MCF 10A (cell line): ENCODE data around the gene IL1RAPL2. TPM values are rescaled to one million over a fixed set of nuclear protein-coding genes. Genes with fewer than 3 reads are reported as not detected.

Experiments
- BruUV-seq: library from RNA; stranded (reverse); fragments of 400-500 nt; replicated peaks from 2 replicates; lab custom pipeline; 2021; lab: Mats Ljungman, UMichigan
- CTCF ChIA-PET: fragments of 300-600 bp; sonication (Branson Sonifier 250); formaldehyde crosslinking; extraction: SDS; loops from one replicate; lab custom pipeline; 2021; ENCODE audit warnings: antibody characterized with exemption, inconsistent platforms; lab: Yijun Ruan, JAX
- POLR2A ChIA-PET: fragments of 300-600, 350-650 bp; sonication (Branson Sonifier 250); formaldehyde crosslinking; extraction: SDS; loops from one replicate; lab custom pipeline; 2020; ENCODE audit warnings: antibody characterized with exemption, inconsistent platforms; lab: Yijun Ruan, JAX
- DNase-seq: peaks from one replicate; pipeline ENCODE4 v3.0.0-alpha.2; 2018; ENCODE audit not compliant: unreplicated experiment
- H3K27ac Mint-ChIP-seq: one replicate; pipeline ENCODE4 v1.8.0; 2022; ENCODE audit warnings: mild to moderate bottlenecking, low read depth, mixed read lengths; ENCODE audit not compliant: unreplicated experiment
- H3K27me3 Mint-ChIP-seq: one replicate; pipeline ENCODE4 v1.8.0; 2022; ENCODE audit warnings: mixed read lengths; ENCODE audit not compliant: insufficient read depth, unreplicated experiment
- H3K36me3 Mint-ChIP-seq: one replicate; pipeline ENCODE4 v1.8.0; 2022; ENCODE audit warnings: mild to moderate bottlenecking, moderate library complexity, mixed read lengths; ENCODE audit not compliant: insufficient read depth, unreplicated experiment
- H3K4me1 Mint-ChIP-seq: one replicate; pipeline ENCODE4 v1.8.0; 2022; ENCODE audit warnings: mixed read lengths; ENCODE audit not compliant: insufficient read depth, unreplicated experiment
- H3K4me3 Mint-ChIP-seq: one replicate; pipeline ENCODE4 v1.8.0; 2022; ENCODE audit warnings: mild to moderate bottlenecking, moderate library complexity, mixed read lengths; ENCODE audit not compliant: unreplicated experiment
- H3K9me3 Mint-ChIP-seq: one replicate; pipeline ENCODE4 v1.8.0; 2022; ENCODE audit warnings: mixed read lengths; ENCODE audit not compliant: unreplicated experiment
- CTCF ChIP-seq: fragments of 200-600 bp; IDR thresholded peaks from one replicate; pipeline ENCODE4 v1.8.0; 2022; ENCODE audit warnings: antibody characterized with exemption, mild to moderate bottlenecking; ENCODE audit not compliant: unreplicated experiment
- intact Hi-C: fragments of 100-400 bp; cut with micrococcal nuclease; formaldehyde crosslinking; loops from 2 replicates; pipeline ENCODE4 v1.14.1; 2022
- total RNA-seq: library from RNA; stranded (reverse); gene quantifications from 2 replicates; pipeline ENCODE4 v1.2.3, GENCODE V29; 2022

The IL1RAPL2 gene
- total RNA-seq, 1 experiment from 2014 or later = 4.4 TPM

GRCh38 chrX:105480646-105481310 is 914.8 kb downstream of the IL1RAPL2 start:
- DNase-seq = no peak
- intact Hi-C loops = loop anchor here (5.0 kb wide), 1 partner anchor 168 kb away; no protein-coding TSS in a partner anchor
- no peaks in the 10 kb centered on the region for H3K36me3 Mint-ChIP-seq
- TF ChIP-seq CTCF = no peak
- no TSS peak for BruUV-seq
- CTCF ChIA-PET = interaction anchor here (0.6 kb wide), 1 partner anchor 110 kb away, joined by 3 read pairs; no protein-coding TSS in a partner anchor
- peaks cover 49% of the 10 kb centered on the region for H3K27me3 Mint-ChIP-seq
- H3K4me1 Mint-ChIP-seq = peaks cover 16% of the 10 kb centered on the region
- no peak overlapping the region for H3K27ac Mint-ChIP-seq
- POLR2A ChIA-PET = interaction anchor here (0.6 to 1.9 kb wide), 3 partner anchors 16 to 60 kb away, joined by 3 to 12 read pairs (median 3); no protein-coding TSS in a partner anchor
- H3K4me3 Mint-ChIP-seq = no peak overlapping the region
- H3K9me3 Mint-ChIP-seq = peaks cover 6% of the 10 kb centered on the region

DNA sequence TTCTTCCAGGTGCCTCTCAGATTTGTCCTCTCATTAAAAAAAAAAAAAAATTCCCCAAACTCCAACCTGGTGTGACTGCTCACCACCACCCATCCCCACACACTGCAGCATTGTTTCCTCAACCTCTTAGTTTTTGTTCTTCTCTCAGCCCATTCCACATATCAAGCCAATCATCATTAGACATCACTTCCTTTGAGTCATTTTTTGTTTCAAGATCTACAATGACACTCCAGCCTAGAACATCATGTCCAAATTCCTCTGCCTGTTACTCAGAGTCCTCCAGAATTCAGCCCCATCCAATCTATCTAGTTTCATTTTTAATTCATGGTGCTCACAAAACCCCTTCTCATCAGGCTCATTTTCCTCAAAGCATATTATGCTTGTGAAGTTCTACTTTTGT is 917.0 kb downstream of the IL1RAPL2 start:
- CTCF ChIA-PET = interaction anchor here (0.5 to 1.1 kb wide), 2 partner anchors 10 to 223 kb away, joined by 3 to 4 read pairs; no protein-coding TSS in a partner anchor
- no peaks in the 10 kb centered on the region for H3K36me3 Mint-ChIP-seq
- POLR2A ChIA-PET = interaction anchor here (1.0 kb wide), 1 partner anchor 11 kb away, joined by 3 read pairs; no protein-coding TSS in a partner anchor
- TF ChIP-seq CTCF = no peak
- peaks cover 15% of the 10 kb centered on the region for H3K4me1 Mint-ChIP-seq
- no TSS peak for BruUV-seq
- H3K9me3 Mint-ChIP-seq = peaks cover 10% of the 10 kb centered on the region
- H3K27me3 Mint-ChIP-seq = peaks cover 31% of the 10 kb centered on the region
- intact Hi-C loops = loop anchor here (1.0 to 5.0 kb wide), 2 partner anchors 69 to 171 kb away; no protein-coding TSS in a partner anchor
- peak overlapping the region; percentile 84 for H3K27ac Mint-ChIP-seq
- peak overlapping the region; percentile 13 for H3K4me3 Mint-ChIP-seq
- DNase-seq = peak; percentile 63

- BruUV-seq = no TSS peak
- no peak for TF ChIP-seq CTCF
- no peak for DNase-seq
- H3K27ac Mint-ChIP-seq = no peak overlapping the region
- peaks cover 17% of the 10 kb centered on the region for H3K9me3 Mint-ChIP-seq
- H3K36me3 Mint-ChIP-seq = peaks cover 4% of the 10 kb centered on the region
- no peak overlapping the region for H3K4me3 Mint-ChIP-seq
- H3K27me3 Mint-ChIP-seq = peaks cover 18% of the 10 kb centered on the region
- POLR2A ChIA-PET = interaction anchor here (1.4 kb wide), 1 partner anchor 11 kb away, joined by 3 read pairs; no protein-coding TSS in a partner anchor
- intact Hi-C loops = no loop called here
- CTCF ChIA-PET = no interaction called here
- H3K4me1 Mint-ChIP-seq = peaks cover 6% of the 10 kb centered on the region
Measured at GRCh38 chrX:105488716-105489115, 922.7 kb downstream of the IL1RAPL2 start.

DNA sequence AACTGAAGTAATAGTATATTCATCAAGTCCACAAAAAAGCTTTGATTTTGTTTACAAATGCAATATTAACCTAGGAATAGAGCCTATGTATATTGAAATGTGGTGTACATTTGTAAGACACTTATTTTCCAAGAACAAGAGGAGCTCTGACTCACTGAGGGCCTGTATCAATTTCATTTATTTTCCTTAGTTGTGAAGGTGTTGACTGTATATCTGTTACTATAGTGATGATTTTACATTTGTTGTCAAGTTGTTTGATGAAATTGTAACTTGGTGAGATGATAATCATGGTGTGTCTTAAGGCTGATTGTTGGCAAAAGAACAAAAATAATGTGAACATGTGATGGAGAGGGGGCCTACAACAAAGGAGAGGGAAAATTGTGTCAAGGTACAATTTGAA is 929.4 kb downstream of the IL1RAPL2 start:
- ChIA-PET CTCF (interaction anchor here (0.6 to 0.7 kb wide), 2 partner anchors 145 to 302 kb away, joined by 3 to 4 read pairs; no protein-coding TSS in a partner anchor), POLR2A (no interaction called here)
- TF ChIP-seq CTCF = no peak
- intact Hi-C loops = no loop called here
- H3K27me3 Mint-ChIP-seq = peaks cover 29% of the 10 kb centered on the region
- H3K4me1 Mint-ChIP-seq = no peaks in the 10 kb centered on the region
- no peak for DNase-seq
- no TSS peak for BruUV-seq
- H3K27ac Mint-ChIP-seq = no peak overlapping the region
- no peak overlapping the region for H3K4me3 Mint-ChIP-seq
- H3K9me3 Mint-ChIP-seq = peaks cover 7% of the 10 kb centered on the region
- H3K36me3 Mint-ChIP-seq = no peaks in the 10 kb centered on the region
